ENCODE measurements around the gene EFNA1.

- no peak for TF ChIP-seq CTCF (IDR thresholded peaks at IDR 0.05; ENCODE audit: borderline replicate concordance, extremely low read depth, low read length, poor library complexity, severe bottlenecking)
- no peak for TF ChIP-seq EZH2 (IDR thresholded peaks at IDR 0.05; ENCODE audit: borderline replicate concordance, low read depth, low read length, severe bottlenecking)
These were observed 51.7 kb downstream of the EFNA1 start for GRCh38 chr1:155179112-155180031.

Data from DND-41 (cell line).